Aorta (tissue), 5 donors: ENCODE results near the gene POLR1A. TPM values are rescaled to one million over a fixed set of nuclear protein-coding genes. Genes with fewer than 3 reads are reported as not detected.
A peak's percentile ranks its signal among the peaks of the same experiment; 100 is the strongest.

ENCODE experiments used
- ATAC-seq: fragments of 200-7000 bp; cut with Tn5 transposase; one replicate; pipeline ENCODE4 v1.9.1; 2022; ENCODE audit warnings: moderate library complexity; ENCODE audit not compliant: low FRiP score
- DNase-seq, 2 donors: peaks; one replicate each; pipeline ENCODE4 v3.0.0-alpha.2; 2020
- H3K27ac ChIP-seq, 2 donors: one replicate each; pipeline ENCODE4 v1.5.1; 2013; ENCODE audit warnings: low read length in 2 of 2, mild to moderate bottlenecking in 2 of 2, moderate library complexity in 2 of 2, control low read depth in 1 of 2, inconsistent platforms in 1 of 2, low read depth in 1 of 2
- H3K27me3 ChIP-seq, 2 donors: one replicate each; pipeline ENCODE4 v1.6.1; 2013; ENCODE audit warnings: control low read depth in 1 of 2, low read length in 1 of 2, mild to moderate bottlenecking in 1 of 2, moderate library complexity in 1 of 2; ENCODE audit not compliant: insufficient read depth in 2 of 2, control insufficient read depth in 1 of 2
- H3K36me3 ChIP-seq, 2 donors: one replicate each; pipeline ENCODE4 v1.6.1; 2013; ENCODE audit warnings: control low read depth in 1 of 2, low read length in 1 of 2, mild to moderate bottlenecking in 1 of 2; ENCODE audit not compliant: insufficient read depth in 2 of 2, control insufficient read depth in 1 of 2
- H3K4me1 ChIP-seq, 2 donors: one replicate each; pipeline ENCODE4 v1.6.1; 2013; ENCODE audit warnings: low read length in 2 of 2, control low read depth in 1 of 2, mild to moderate bottlenecking in 1 of 2, moderate library complexity in 1 of 2; ENCODE audit not compliant: insufficient read depth in 2 of 2, control insufficient read depth in 1 of 2
- H3K4me3 ChIP-seq, 2 donors: one replicate each; pipeline ENCODE4 v1.5.1; 2013; ENCODE audit warnings: low read length in 2 of 2, control low read depth in 1 of 2, mild to moderate bottlenecking in 1 of 2
- H3K9me3 ChIP-seq: one replicate; pipeline ENCODE4 v1.6.1; 2013; ENCODE audit warnings: mild to moderate bottlenecking, low read length; ENCODE audit not compliant: control insufficient read depth
- WGBS, 2 donors: extraction: QIAGEN DNeasy Blood & Tissue Kit; methylation state at CpG; one replicate each; pipeline ENCODE4 v1.1.7; 2013; 5-methylcytosine and 5-hydroxymethylcytosine counted together
- intact Hi-C, 2 donors: fragments of 100-400 bp; cut with DNase I; formaldehyde crosslinking; loops; one replicate each; pipeline versions ENCODE4 v1.14.2 to v1.15.0; 2022
- polyA plus RNA-seq, 2 donors: library from polyadenylated mRNA; stranded (reverse); fragments of 200-250 nt; gene quantifications; one replicate each; pipeline ENCODE4 v1.2.3, GENCODE V29; 2013
- total RNA-seq, 2 donors: library from RNA; stranded (reverse); fragmentation: NEBNext Ultra II Directional; extraction: Animal tissue kit (Norgen Biotek cat#: 25700); gene quantifications; one replicate each; pipeline ENCODE4 v1.2.1, GENCODE V29; 2021
- donor health status: healthy with polysubstance abuse.
- donor health status: Bipolar disorder and iron deficiency.
- donor health status: DM: no; HTN: no; CAD: no.
- donor health status: DM: no; HTN: no; CAD: no.
- donor health status: DM: yes; HTN: yes; CAD: no.

POLR1A gene
- total and polyA plus RNA-seq, 4 donors = 1.4 to 31.5 (median 16.4) TPM

DNA sequence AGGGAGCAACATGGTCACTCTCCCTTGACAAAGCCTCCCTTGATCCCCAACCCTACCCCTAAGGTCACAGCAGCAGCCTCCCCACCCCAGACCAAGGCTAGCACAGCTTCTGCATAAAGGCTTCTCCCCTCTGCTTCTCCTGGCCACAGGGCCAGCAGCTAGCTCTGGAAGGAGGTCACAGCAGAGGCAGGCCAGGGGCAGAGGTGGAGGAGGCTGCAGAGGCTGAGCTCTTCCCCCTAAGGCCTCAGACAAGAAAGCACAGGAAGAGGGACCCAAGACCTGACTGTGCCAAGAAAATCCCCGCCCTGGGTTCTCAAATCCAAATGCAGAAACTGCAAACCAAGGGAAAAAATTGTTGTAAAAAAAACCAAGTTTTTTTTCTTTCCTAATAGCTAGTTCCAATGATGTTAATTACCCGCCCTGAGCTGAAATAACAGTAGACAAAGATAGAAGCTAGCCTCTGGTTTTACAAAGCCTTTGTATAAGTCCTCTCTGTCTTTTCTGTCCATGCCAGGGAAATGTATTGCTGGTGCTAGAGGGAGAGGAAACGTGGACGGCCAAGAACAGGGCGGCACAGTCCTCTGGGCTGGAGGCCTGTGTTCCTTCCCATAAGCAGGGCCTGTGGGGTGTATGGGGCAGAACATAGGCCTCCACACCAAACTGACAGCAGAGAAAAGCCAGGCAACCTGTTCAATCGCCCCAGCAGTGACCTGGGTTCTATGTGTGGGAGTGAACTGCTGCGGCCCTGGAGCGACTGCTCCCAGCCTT, 79.5 kb downstream of the POLR1A start:
- Histone ChIP-seq H3K4me1 (no peaks in the 10 kb centered on the region), H3K27me3 (no peaks in the 10 kb centered on the region), H3K36me3 (peaks cover 7 to 10% of the 10 kb centered on the region in 2 donors), H3K27ac (no peak overlapping the region), H3K4me3 (no peak overlapping the region), H3K9me3 (no peaks in the 10 kb centered on the region)
- WGBS, 2 donors = 89% methylated on average over 8 of the region's 8 CpGs
- intact Hi-C loops = no loop called here
- ATAC-seq (no peak), DNase-seq (peak; percentile 19 to 44)

- peaks cover 2 to 6% of the 10 kb centered on the region in 2 donors for H3K36me3 ChIP-seq
These were observed 80.4 kb downstream of the POLR1A start for GRCh38 chr2:86025229-86025820.

DNA sequence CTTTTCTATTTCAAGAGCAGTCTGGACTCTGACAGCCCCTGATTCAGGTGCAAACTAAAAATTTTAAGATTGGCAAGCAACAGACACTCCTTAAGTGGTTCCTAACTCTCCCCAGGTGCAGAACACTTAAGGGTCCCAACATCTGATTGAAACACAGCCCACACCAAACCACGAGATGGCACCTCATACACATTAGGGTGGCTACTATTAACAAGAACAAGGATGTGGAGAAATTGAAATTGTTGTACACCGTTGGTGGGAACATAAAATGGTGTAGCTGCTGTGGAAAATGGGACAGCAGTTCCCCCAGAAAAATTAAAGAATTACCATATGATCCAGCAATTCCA, 82.3 kb downstream of the POLR1A start:
- Histone ChIP-seq H3K27ac (no peak overlapping the region), H3K27me3 (no peaks in the 10 kb centered on the region), H3K36me3 (peaks cover 0 to 5% of the 10 kb centered on the region in 2 donors), H3K4me3 (no peak overlapping the region), H3K9me3 (no peaks in the 10 kb centered on the region), H3K4me1 (peaks cover 0 to 2% of the 10 kb centered on the region in 2 donors)
- ATAC-seq (no peak), DNase-seq (no peak)
- WGBS, 2 donors = 94 to 95% methylated on average over 2 of the region's 2 CpGs
- intact Hi-C loops = no loop called here

More at GRCh38 chr2:86025229-86025820, 80.4 kb downstream of the POLR1A start:
- WGBS, 2 donors = 97% methylated on average over 7 of the region's 7 CpGs
- Histone ChIP-seq H3K27me3 (no peaks in the 10 kb centered on the region), H3K4me3 (no peak overlapping the region), H3K27ac (no peak overlapping the region), H3K9me3 (no peaks in the 10 kb centered on the region), H3K4me1 (peaks cover 0 to 2% of the 10 kb centered on the region in 2 donors)
- ATAC-seq = no peak
- DNase-seq = peak; percentile 23 to 39
- intact Hi-C loops = no loop called here

- H3K27me3 ChIP-seq = no peaks in the 10 kb centered on the region
These were observed 82.9 kb downstream of the POLR1A start for GRCh38 chr2:86022661-86023365.

DNA sequence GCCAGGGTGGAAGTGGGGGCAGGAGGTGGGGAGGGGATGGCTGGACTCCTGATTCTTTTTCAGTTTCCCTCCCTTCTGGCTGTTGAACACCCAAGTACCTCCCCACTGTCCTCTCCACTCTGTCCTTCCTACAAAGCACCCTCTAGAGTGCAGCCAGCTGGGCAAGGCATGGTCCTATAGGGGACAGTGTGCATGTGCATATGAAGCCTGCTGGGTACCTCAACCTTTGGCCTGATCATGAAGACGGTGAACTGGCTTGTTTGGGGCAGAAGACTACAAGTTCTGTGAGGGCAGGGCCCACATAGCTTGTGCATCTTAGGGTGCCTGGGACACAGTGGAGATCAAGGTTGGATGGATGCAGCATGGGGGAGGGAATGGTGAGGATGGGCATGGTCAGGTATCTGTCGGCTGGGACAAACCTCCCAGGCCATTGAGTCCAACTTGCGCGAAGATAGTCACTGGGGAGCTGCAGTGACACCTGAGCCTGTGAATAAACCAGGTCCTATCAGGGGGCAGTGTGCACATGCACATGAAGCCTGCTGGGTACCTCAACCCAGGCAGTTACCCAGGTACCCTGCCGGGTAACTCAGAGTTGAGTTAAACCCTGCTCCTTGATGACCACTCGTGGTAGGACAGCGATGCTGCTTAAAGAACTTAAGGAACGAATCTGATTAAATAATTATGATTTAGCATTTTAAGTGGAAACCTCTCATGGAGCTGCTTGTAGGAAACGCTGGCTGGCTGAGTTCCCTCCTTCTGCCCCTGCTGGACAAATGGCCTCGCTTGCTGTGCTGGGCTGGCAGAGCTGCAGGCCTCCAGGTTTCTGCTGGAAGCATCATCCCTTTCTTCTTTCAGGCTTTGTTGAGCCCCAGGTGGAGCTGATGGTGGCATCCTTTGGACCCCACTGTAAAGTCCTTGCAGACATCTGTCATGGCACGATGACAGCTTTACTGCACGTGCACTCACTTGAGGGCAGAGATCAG, 84.0 kb downstream of the POLR1A start:
- peak; percentile 39 to 49 for DNase-seq
- intact Hi-C loops = no loop called here
- no peaks in the 10 kb centered on the region for H3K27me3 ChIP-seq
- WGBS, 2 donors = 75 to 82% methylated on average over 12 of the region's 12 CpGs
- H3K27ac ChIP-seq = peak overlapping the region in 1 of 2 donors; percentile 19
- no peak overlapping the region for H3K4me3 ChIP-seq
- H3K9me3 ChIP-seq = no peaks in the 10 kb centered on the region
- peaks cover 0 to 2% of the 10 kb centered on the region in 2 donors for H3K4me1 ChIP-seq
- no peaks in the 10 kb centered on the region for H3K36me3 ChIP-seq
- peak; percentile 33 for ATAC-seq

More at GRCh38 chr2:86022661-86023365, 82.9 kb downstream of the POLR1A start:
- WGBS, 2 donors = 50 to 57% methylated on average over 13 of the region's 13 CpGs
- ATAC-seq (no peak), DNase-seq (peak; percentile 23 to 35)
- H3K27ac ChIP-seq = no peak overlapping the region
- peaks cover 0 to 2% of the 10 kb centered on the region in 2 donors for H3K4me1 ChIP-seq
- no peaks in the 10 kb centered on the region for H3K9me3 ChIP-seq
- intact Hi-C loops = no loop called here
- H3K36me3 ChIP-seq = peaks cover 0 to 1% of the 10 kb centered on the region in 2 donors
- H3K4me3 ChIP-seq = no peak overlapping the region

DNA sequence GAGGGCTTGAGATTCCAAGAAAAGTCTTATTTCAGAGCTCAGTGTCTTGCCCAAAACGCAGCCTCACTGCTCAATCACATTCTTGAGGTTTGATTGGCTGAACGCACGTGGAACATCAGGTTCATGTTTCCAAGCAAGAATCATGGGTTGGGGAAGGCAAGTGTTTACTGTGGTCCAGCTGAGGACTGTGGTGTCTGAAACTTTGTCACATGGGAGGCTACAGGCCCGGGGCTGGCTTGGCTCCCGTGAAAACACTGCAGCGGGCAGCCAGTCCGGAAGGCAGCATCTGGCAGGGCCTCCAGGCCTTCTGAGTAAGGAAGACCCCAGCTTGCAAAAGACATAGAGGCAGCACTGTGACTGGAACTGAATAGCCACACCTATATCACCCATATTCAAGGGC, 84.7 kb downstream of the POLR1A start:
- Histone ChIP-seq H3K9me3 (no peaks in the 10 kb centered on the region), H3K36me3 (no peaks in the 10 kb centered on the region), H3K4me1 (peaks cover 0 to 2% of the 10 kb centered on the region in 2 donors), H3K27me3 (no peaks in the 10 kb centered on the region), H3K27ac (peak overlapping the region in 1 of 2 donors; percentile 19), H3K4me3 (no peak overlapping the region)
- WGBS, 2 donors = 2 to 4% methylated on average over 7 of the region's 7 CpGs
- DNase-seq (peak; percentile 87 to 88), ATAC-seq (peak; percentile 86)
- intact Hi-C loops = no loop called here

- Histone ChIP-seq H3K4me1 (peaks cover 0 to 2% of the 10 kb centered on the region in 2 donors), H3K36me3 (no peaks in the 10 kb centered on the region), H3K27me3 (no peaks in the 10 kb centered on the region), H3K4me3 (no peak overlapping the region), H3K27ac (no peak overlapping the region), H3K9me3 (no peaks in the 10 kb centered on the region)
- ATAC-seq = no peak
- intact Hi-C loops = no loop called here
- DNase-seq = no peak
- WGBS, 2 donors = 91 to 93% methylated on average over 5 of the region's 5 CpGs
These were observed 86.6 kb downstream of the POLR1A start for GRCh38 chr2:86019121-86019520.
